GM18519 (cell line): ENCODE measurements around the gene SETD2.
"Not testable (repeated sequence)": the region's sequence is repeated elsewhere in the genome, so short reads cannot be mapped to it uniquely, and the experiment has no call there.

Experiments
- ATAC-seq: cut with Tn5 transposase; IDR thresholded peaks from one replicate; pipeline ENCODE4 v1.9.1; 2021; ENCODE audit warnings: mild to moderate bottlenecking, moderate library complexity; ENCODE audit not compliant: unreplicated experiment, low FRiP score

SETD2 gene

DNA sequence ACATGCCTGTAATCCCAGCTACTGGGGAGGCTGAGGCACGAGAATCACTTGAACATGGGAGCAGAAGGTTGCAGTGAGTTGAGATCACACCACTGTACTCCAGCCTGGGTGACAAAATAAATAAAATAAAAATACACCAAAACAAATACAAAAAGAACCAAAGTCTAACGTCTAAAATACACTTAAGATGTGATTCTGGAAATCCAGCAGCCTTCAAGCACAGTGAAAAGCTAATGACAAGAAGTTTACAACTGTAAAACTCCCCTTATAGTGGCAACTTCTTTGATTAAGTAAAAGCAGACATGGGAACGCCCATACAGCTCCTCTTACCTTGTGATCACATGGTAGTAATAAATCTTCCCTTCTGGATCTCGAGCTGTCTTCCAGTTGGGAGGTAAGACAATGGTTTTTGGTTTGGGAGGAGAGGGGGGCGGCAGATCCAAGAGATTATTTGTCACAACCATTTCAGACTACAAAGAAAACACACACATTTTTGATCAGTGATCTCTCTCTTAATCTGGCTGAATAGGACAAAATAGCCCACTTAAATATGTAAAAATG lies 121.6 kb downstream of the SETD2 start:
- no peak for ATAC-seq

DNA sequence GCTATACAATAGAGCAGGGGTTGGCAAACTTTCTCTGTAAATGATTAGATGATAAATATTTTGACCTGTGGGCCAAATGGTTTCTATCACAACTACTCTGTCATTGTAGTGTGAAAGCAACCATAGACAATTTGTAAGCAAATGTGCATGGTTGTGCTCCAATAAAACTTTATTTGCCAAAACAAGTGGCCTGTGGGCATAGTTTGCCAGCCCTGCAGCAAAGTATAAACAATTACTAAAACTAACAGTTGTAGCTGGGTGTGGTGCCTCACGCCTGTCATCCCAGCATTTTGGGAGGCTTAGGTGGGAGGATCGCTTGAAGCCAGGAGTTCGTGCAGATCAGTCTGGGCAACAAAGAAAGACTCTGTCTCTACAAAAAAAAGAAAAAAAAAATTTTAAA lies 122.8 kb downstream of the SETD2 start:
- no peak for ATAC-seq

DNA sequence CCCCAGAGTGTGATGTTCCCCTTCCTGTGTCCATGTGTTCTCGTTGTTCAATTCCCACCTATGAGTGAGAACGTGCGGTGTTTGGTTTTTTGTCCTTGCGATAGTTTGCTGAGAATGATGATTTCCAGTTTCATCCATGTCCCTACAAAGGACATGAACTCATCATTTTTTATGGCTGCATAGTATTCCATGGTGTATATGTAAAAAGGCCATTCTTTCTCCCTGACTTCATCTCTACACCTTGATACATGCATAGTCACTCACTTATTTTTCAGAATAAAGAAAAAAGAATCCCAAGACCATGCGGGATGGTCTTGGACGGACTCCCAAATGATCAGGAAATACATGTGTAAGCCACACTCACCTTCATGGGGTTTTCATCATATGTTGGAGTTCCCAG lies 126.6 kb downstream of the SETD2 start:
- ATAC-seq: not testable (repeated sequence)

DNA sequence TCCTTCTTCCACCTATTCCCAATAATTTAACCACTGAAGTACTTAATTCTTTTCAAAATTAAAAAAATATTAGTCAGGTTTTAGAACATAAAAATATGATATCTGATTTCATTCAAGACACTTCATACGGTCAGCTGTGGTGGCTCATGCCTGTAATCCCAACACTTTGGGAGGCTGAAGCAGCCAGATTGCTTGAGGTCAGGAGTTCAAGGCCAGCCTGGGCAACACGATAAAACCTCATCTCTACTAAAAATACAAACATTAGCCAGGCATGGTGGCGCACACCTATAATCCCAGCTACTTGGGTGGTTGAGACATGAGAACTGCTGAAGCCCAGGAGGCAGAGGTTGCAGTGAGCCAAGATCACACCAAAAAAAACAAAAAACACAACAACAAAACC lies 127.8 kb downstream of the SETD2 start:
- no peak for ATAC-seq

DNA sequence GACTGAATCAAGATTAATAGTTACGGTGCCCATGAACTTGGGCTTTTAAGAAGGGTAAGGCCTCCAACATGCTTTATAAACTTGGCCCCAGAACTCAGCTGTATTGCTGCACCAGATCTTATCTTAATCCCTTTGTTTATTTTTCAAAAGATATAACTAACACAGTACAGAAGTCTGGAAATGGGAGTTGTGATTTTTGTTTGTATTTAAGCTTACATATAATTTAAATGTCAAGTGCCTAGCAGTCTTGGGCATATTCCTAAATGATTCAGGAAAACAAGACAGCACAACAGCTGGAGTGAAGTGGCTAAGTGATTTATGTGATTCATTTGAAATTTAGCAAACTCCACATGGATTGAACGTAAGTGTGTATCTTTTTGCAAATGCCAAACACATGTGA lies 128.3 kb downstream of the SETD2 start:
- ATAC-seq: no peak

DNA sequence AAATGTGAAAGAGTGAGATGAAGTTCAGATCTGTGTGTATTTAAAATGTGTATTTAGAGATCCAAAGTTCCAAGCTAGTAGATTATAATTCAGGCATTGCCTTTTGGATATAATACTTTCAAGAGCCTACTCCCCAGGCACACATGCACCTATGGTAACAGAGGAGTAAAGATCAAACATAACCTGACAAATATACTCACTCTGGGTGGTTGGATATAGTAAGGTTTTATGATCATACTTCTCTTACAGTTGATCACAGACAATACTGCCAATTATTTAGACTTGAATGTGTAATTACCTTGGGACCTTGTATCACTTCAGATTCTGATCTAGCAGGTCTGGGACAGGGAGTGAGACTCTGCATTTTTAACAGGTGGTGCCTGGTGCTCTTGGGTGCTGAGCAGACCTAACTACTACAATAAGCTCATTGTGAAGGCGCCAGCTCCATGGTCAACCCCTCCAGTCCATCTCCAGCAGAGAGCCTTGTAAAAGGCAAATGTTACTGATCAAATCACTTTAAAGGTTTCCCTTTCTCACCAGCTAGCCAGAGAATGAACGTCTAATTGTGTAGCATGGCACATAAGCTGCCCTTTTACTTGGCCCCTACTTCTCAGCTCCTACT lies 128.9 kb downstream of the SETD2 start:
- ATAC-seq: no peak

DNA sequence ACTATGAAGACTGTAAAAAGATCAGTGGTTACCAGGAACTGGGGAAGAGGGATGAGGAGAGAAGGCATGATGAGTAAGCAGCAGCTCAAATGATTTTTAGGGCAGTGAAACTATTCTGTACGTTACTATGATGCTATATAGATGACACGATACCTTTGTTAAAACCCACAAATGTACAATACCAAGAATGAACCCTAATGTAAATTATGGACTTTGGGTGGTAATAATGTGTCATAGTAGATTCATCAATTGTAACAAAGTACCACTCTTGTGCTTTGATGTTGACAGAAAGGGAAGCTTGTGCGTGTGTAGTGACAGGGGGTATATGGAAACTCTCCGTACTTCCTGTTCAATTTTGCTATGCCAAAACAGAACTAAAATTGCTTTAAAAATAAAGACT lies 132.9 kb downstream of the SETD2 start:
- not testable (repeated sequence) for ATAC-seq

DNA sequence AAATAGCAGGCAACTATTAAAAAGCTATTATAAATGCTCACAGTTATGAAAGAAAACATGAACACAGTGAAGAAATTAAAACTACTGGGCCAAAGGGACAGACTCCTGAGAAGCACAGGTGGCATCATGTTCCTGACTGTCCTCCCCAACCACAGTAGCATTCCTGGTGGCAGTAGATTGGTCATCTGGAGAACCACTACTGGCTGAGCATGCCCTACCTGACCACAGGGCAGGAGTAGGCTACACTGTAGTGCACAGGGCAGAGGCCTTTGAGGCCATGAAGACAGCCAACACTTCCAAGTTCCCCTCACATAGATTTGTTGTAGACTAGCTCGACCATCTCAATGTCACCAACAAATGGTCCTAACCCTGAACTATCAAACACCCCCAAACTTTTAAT lies 135.2 kb downstream of the SETD2 start:
- ATAC-seq: no peak

DNA sequence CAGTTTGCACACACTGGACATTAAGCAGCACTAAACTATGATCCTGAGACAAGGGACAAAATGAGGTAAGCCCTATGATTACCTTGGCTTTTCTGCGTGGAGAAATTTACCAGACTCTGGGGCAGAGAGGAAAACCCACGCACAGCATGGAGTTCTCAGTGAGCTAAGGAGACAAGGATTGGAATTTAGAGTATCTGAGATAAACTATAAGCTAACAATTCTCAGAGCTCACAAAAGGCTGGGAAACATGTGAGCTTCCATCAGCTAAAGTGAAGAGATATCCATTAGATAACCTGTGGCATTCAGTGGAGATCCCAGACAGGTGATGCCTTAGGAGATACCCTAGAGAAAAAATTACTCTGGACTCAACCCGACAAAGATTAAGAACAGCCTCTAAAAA lies 135.8 kb downstream of the SETD2 start:
- ATAC-seq: no peak

DNA sequence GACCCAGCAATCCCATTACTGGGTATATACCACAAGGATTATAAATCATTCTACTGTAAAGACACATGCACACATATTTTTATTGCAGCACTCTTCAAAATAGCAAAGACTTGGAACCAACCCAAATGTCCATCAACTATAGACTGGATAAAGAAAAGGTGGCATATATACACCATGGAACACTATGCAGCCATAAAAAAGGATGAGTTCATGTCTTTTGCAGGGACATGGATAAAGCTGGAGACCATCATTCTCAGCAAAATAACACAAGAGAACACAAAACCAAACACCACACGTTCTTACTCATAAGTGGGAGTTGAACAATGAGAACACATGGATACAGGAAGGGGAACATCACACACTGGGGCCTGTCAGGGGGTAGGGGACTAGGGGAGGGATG lies 137.5 kb downstream of the SETD2 start:
- not testable (repeated sequence) for ATAC-seq

DNA sequence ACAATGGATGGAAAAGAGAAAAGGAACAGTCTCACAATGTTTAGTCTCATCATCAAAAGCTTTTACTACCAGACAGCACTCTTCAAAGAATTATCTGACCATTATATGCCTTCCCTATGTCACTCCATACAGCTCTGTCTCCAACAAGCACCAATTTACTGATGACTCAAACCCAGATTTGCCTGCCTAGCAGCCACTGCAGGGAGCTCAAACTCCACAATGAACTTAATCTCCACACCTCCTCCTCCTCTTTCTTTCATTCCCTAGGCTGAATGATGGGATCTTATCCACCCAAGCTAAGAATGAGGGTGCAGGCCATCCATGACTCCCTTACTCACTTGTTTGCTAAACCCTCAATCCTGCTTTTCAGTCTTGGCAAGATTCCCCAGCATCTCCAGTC lies 139.0 kb downstream of the SETD2 start:
- ATAC-seq: no peak

DNA sequence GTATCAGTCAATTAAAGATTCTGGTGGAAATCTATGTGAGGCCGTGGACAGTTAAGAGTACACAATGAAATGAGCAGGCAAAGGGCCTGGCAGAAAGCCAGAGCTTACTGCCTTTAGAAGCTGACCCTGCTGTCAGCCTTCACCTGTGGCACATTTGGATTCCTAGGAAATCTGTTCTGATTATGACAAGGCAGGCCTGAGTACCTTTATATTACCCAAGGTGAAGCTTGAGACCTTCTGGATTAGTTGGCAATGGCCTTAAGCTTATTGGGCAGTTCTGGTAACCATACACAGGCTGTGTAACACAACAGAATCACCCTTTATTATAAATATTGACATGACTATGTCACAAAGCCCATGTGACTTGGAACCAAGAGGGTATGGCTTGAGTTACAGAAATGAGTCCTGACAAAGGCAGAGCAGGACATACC lies 141.3 kb downstream of the SETD2 start:
- no peak for ATAC-seq

DNA sequence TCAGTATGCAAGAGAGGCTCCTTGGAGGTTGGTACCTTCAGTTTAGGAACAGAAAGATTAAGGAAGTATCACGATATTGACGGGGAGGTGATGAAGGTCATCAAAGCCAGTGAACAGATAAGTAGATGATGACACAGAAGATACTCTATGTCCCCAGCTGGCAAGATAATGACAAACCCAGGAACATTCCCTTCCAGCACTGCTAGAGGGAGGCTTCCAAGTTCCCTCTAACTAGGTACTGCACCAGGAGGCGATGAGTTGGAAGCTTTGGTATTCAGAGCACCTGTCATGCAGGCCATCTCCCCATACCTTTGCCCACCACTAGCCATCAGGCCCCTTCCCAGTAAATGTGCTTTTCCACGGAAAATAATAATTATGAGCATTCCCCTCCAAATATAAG lies 143.6 kb downstream of the SETD2 start:
- no peak for ATAC-seq

DNA sequence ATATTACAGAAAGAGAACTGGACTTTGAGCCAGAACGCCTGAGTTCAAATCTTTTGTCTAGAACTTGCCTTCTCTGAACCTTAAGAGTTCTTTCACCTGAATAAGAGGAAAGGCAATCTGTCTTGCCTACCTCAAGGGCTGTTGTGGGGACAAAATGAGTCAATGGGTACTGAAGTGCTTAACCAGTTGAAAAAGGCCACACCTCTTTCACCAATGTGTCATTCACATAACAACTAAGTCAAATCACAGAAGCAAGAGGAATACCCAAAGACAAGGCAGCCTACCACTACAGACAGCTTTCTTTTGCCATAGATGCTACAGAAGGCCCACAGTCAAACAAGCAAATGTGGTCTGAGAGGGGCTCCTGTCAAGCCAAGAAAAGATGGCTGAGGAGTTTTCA lies 144.7 kb downstream of the SETD2 start:
- ATAC-seq: no peak

DNA sequence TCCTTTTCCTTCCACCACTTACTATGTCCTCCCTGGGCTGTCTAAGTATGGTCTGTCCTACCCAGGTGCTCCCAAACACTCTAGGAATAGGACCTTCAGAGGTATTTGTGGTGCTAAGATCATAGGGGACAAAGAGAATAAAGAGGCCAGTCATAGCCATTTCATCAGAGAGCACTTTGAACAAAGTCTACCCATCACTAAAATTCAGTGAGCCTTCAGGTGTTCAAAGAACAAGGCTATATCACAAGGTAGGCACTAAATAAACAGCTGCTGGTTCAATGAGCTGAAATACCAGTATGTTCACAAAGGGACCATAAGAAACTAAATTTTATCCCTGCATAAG lies 145.7 kb downstream of the SETD2 start:
- no peak for ATAC-seq

DNA sequence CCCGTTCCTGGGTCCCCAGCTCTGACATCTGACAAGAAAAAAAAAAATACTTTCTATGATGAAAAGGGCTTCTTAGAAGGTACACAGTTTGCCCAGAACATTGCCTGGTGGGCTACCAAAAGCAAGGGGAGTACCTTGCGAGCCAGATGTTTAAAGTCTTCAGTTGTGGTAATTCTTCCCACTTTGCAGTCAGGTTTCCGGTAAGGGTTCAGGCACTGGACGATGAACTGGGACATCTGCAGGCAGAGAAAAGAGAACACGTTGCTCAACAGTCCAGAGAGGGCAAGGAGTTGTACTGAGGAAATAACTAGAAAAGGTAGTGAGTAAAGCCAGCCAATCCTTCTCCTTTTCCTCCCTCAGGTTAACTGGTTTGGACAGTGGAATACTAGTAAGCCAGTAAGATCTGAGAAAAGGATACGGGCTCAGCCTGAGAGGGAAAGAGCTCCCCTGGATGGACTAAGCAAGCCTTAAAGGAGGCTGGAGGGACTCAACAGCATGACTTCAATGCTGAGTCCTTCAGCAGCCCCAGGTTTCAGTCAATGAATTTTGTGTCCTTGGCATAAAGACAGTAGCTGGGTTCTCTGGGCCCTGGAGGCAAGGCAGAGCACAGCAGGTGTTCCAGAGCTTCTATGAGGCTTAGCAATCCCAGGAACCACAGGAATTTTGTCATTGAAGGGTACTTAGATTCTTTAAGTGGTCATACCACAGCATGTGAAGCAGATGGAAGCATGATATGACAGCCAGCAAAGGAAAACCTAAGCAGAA lies 146.2 kb downstream of the SETD2 start:
- ATAC-seq: no peak

DNA sequence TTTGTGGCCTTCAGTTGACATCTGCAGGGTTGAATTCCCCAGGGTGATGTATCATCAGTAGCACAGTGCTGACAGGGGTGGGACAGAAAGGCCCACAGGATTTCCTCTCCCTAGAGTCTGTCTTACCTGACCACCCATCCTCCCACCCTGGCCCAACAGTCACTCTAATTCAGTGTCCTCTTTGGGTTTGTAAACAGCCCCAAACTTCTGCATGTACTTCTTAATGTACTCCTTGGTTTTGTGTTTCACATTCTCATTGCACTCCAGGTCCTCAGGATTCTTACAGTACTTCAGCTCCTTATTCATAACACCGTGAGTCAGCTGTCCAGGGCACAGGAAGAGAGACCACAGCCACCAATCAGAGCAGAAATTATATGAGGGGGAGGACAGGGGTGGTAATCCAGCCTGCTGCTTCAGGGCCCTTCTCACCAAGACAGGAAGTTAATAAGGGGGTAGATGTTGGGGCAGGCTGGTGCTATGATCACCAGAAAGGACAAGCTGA lies 146.9 kb downstream of the SETD2 start:
- ATAC-seq: no peak

DNA sequence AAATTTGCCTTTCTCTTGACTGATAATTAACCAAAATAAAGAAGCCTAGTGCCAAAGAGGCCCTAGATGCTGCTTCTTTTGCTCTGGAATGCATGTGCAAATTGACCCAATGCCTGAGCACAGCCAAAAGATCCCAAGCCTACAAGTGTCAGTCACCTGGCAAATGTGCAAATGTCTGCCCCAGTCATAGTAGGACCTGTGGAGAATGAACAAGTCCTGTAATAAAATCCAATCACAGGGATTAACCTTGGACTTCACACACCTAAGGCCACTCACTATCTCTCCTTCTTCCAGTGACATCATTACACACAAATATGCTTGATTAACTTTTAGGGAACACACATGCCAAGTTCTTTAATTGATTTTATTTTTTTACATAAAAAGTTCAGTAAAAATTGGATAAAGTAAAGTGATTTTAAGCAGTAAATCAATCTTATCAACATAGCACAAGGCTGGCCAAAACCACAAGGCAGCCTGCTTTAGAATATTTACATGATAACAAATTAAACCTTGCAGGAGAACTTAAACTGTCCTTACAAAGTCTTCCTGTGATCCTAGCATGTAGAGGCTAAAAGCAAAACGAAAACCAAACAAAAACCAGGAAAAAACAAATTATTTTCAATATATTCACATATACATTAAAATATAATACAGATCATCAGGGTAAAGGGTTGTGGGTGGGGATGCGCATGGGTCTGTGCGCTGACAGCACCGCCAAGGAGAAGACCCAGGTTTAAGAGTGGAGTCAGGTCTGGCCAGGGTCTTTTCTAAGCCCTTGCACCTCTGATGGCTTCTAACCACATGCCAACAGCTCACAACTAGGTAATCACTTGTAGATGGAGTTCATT lies 147.6 kb downstream of the SETD2 start:
- ATAC-seq: no peak

DNA sequence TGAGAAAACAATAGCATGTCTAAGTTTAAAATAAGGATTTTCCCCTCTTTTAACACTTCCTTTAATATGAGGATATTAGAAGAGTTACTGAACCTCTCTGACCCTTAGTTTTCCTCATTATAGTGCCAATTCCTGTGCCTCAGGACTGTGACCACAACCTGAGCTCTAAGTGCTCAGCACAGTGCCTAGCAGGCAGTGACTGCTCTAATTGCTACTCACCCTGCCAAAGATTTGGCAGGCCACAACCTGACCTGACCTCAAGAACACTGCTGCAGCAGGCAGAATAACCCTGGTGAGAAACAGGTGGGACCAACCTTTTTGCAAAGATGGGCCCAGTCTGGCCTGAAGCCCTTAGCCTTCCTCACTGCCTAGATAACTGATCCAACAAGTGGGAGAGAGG lies 148.8 kb downstream of the SETD2 start:
- no peak for ATAC-seq

DNA sequence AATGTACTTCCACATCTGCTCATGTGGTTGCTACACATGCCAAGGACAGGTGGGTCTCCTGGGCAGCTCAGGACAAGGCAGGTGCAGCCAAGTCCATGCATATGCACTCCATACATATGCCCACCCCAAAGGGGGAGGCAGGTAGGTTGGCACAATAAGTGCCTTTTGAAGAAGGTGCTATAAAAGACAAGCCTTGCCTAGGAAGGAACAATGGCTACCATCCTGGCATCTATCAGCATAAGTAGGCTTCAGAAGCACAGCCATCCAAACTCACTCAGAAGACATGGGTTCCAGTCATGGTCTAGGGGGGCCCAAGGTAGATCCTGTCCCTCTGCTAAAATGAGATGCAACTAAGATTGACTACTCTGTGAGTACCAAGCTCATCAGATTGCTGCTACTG lies 149.9 kb downstream of the SETD2 start:
- no peak for ATAC-seq

DNA sequence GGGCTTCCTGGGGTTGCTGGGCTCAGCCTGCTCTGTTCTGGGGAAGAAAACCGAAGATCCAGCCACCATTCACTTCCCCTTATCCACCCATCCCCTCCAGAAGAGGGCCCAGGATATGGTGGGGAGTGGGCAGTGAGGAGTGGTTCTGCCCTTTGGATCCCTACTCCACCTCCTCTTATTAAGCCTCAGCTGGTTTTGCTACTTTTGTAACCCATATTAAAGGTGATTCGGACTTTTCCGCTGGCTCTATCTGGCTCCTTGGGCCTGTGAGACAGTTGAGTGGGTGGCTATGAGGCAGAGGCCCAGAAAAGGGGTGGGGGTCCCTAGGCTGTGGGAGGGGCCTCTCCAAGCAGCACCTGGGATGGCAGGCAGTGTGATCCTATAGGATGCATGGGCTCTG lies 150.7 kb downstream of the SETD2 start:
- no peak for ATAC-seq
